ENCODE results near the gene EFNA3. TPM values are rescaled to one million over a fixed set of nuclear protein-coding genes. Genes with fewer than 3 reads are reported as not detected.

EFNA3 gene
- total RNA-seq, 1 donor from 2014 or later, result 1.7 TPM

- Histone ChIP-seq H3K27me3 (ENCODE audit: control insufficient read depth, insufficient read depth, low read length) (peaks cover 7% of the 10 kb centered on the region), H3K36me3 (ENCODE audit: control insufficient read depth, insufficient read depth, low read length) (no peaks in the 10 kb centered on the region), H3K4me3 (ENCODE audit: low read depth, low read length) (no peak overlapping the region)
- TF ChIP-seq CTCF (IDR thresholded peaks at IDR 0.05; ENCODE audit: insufficient read depth, low read length, poor library complexity, severe bottlenecking), result peak; percentile 53
- no peak for DNase-seq (ENCODE audit: low read depth)
Measured at GRCh38 chr1:155093911-155094621, 15.4 kb downstream of the EFNA3 start.

- H3K27me3 ChIP-seq (ENCODE audit: control insufficient read depth, insufficient read depth, low read length), result peaks cover 7% of the 10 kb centered on the region
- no peaks in the 10 kb centered on the region for H3K36me3 ChIP-seq (ENCODE audit: control insufficient read depth, insufficient read depth, low read length)
- no peak for DNase-seq (ENCODE audit: low read depth)
- no peak for TF ChIP-seq CTCF (IDR thresholded peaks at IDR 0.05; ENCODE audit: insufficient read depth, low read length, poor library complexity, severe bottlenecking)
- H3K4me3 ChIP-seq (ENCODE audit: low read depth, low read length), result no peak overlapping the region
Measured at GRCh38 chr1:155094622-155094948, 15.9 kb downstream of the EFNA3 start.

GRCh38 chr1:155099331-155099730 lies 20.7 kb downstream of the EFNA3 start:
- Histone ChIP-seq H3K27me3 (ENCODE audit: control insufficient read depth, insufficient read depth, low read length) (peaks cover 5% of the 10 kb centered on the region), H3K4me3 (ENCODE audit: low read depth, low read length) (no peak overlapping the region), H3K36me3 (ENCODE audit: control insufficient read depth, insufficient read depth, low read length) (no peaks in the 10 kb centered on the region)
- no peak for DNase-seq (ENCODE audit: low read depth)
- TF ChIP-seq CTCF (IDR thresholded peaks at IDR 0.05; ENCODE audit: insufficient read depth, low read length, poor library complexity, severe bottlenecking), result no peak

- TF ChIP-seq CTCF (IDR thresholded peaks at IDR 0.05; ENCODE audit: insufficient read depth, low read length, poor library complexity, severe bottlenecking), result no peak
- Histone ChIP-seq H3K27me3 (ENCODE audit: control insufficient read depth, insufficient read depth, low read length) (peaks cover 3% of the 10 kb centered on the region), H3K36me3 (ENCODE audit: control insufficient read depth, insufficient read depth, low read length) (no peaks in the 10 kb centered on the region), H3K4me3 (ENCODE audit: low read depth, low read length) (no peak overlapping the region)
- no peak for DNase-seq (ENCODE audit: low read depth)
Measured at GRCh38 chr1:155103325-155103724, 24.7 kb downstream of the EFNA3 start.

- no peaks in the 10 kb centered on the region for H3K36me3 ChIP-seq (ENCODE audit: control insufficient read depth, insufficient read depth, low read length)
Measured at GRCh38 chr1:155104605-155105534, 26.2 kb downstream of the EFNA3 start.

More at GRCh38 chr1:155104605-155105534, 26.2 kb downstream of the EFNA3 start:
- TF ChIP-seq CTCF (IDR thresholded peaks at IDR 0.05; ENCODE audit: insufficient read depth, low read length, poor library complexity, severe bottlenecking), result no peak
- H3K27me3 ChIP-seq (ENCODE audit: control insufficient read depth, insufficient read depth, low read length), result peaks cover 3% of the 10 kb centered on the region
- DNase-seq (ENCODE audit: low read depth), result no peak
- H3K4me3 ChIP-seq (ENCODE audit: low read depth, low read length), result no peak overlapping the region

Measured in kidney epithelial cell (primary cell).